ENCODE results near the gene PPP4R2. TPM values are rescaled to one million over a fixed set of nuclear protein-coding genes. Genes with fewer than 3 reads are reported as not detected.

The PPP4R2 gene
- total and polyA plus RNA-seq, 2 of the 8 experiments (the other 6 are each of a cell fraction or from before 2014, with no cell fraction given), result 11.5 to 89.9 TPM

- TF ChIP-seq CTCF (IDR thresholded peaks at IDR 0.05; ENCODE audit: control extremely low read depth in 1 of 3, insufficient read depth in 1 of 3, low read depth in 1 of 3, low read length in 3 of 3) (no peak), CHD2 (IDR thresholded peaks at IDR 0.05; ENCODE audit: low read length) (no peak), SIN3A (conservative IDR thresholded peaks at IDR 0.05 in 1 of 2, IDR thresholded peaks at IDR 0.05 in 1 of 2; ENCODE audit: low read depth in 1 of 2, low read length in 2 of 2) (no peak), SAP30 (IDR thresholded peaks at IDR 0.05; ENCODE audit: insufficient read depth, insufficient replicate concordance, low read length) (no peak)
These were observed 22.3 kb downstream of the PPP4R2 start (continued) for GRCh38 chr3:73018790-73019441.

All from H1 (cell line).